Right atrium auricular region (tissue), 2 donors: Measurements from ENCODE around the gene GATA5. TPM values are rescaled to one million over a fixed set of nuclear protein-coding genes. Genes with fewer than 3 reads are reported as not detected.

Experiments used
- DNase-seq: peaks from one replicate; pipeline ENCODE4 v3.0.0-alpha.2; 2019; ENCODE audit warnings: low spot score
- H3K27ac ChIP-seq, 2 donors: fragments of 200-600 bp; sonication (generic); 1 replicate in 1 of 2; 2 replicates in 1 of 2; pipeline ENCODE4 v1.5.1; 2016 to 2019
- H3K27me3 ChIP-seq, 2 donors: fragments of 200-600 bp; sonication (generic); one replicate each; pipeline versions ENCODE4 v1.5.1 to v1.6.0; 2017 to 2019
- H3K36me3 ChIP-seq: fragments of 200-600 bp; sonication (generic); one replicate; pipeline ENCODE4 v1.5.1; 2016
- H3K4me1 ChIP-seq, 2 donors: fragments of 200-600 bp; sonication (generic); one replicate each; pipeline versions ENCODE4 v1.5.1 to v1.6.0; 2017 to 2019
- H3K4me3 ChIP-seq, 2 donors: fragments of 200-600 bp; sonication (generic); 1 replicate in 1 of 2; 2 replicates in 1 of 2; pipeline ENCODE4 v1.5.1; 2017 to 2019; ENCODE audit warnings: mild to moderate bottlenecking in 1 of 2, moderate library complexity in 1 of 2
- H3K9me3 ChIP-seq, 2 donors: fragments of 200-600 bp; sonication (generic); one replicate each; pipeline ENCODE4 v1.5.1; 2019
- total RNA-seq, 2 donors: library from RNA; depleted of rRNA; stranded (reverse); fragments of >200 nt; gene quantifications; one replicate each; pipeline ENCODE4 v1.1.0, GENCODE V29; 2016
- TF ChIP-seq, protein P1 (sequence below), 2 donors: fragments of 200-600 bp; sonication (generic); IDR thresholded peaks; one replicate each; pipeline ENCODE4 v1.5.1; 2019; ENCODE audit warnings: antibody characterized with exemption in 2 of 2

GATA5 gene
- total RNA-seq, 2 donors from 2014 or later = 6.9 to 9.6 TPM

DNA sequence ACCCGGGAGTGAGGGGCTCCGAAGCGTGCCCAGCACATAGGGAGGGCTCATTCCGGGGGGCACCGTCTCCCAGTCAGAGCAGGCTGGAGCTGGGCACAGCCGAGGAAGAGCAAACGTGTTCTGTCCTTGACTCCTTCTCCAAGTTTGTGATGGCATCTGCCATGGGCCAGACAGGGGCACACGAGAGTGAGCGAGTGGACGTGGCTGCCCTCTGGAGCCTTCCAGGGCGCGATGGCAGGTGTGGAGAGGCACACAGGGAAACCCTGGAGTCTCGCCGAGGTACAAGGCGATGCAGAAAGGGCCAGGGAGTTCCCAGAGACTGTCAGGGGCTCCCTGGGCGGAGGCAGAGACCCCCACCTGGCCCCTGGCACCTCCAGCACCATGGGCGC, 9.9 kb upstream of the GATA5 start:
- Histone ChIP-seq H3K4me1 (peaks cover 0 to 79% of the 10 kb centered on the region in 2 donors), H3K4me3 (no peak overlapping the region)

DNA sequence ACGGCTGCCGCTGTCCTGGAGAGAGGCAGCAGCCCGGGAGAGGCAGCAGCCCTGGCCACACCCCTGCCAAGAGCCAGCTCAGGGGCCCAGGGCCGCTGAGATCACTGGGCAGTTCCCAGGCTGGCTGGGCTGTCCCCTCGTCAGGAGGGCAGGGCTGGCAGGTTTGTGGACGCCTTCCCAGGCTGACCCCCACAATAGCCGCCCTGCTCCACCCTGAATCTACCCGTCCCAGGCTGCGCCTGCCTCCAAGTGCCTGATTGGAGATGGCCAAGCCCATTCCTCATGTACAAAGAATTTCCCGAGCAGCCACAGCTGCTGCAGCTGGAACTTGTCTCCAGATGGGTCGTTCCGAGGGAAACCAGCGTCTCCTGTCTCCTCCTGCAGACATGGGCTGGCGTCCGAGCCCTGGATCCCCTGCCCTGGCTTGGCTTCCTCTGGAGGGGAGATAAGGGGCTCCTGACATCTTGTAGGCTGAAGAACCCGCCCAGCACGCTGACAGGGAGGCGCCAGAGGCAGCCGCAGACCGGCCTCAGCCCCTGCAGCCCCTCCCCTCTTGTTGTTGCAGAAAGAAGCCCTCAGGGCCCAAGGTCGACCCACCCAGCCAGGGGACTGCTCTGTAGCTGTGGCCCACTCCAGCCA, 9.4 kb upstream of the GATA5 start:
- Histone ChIP-seq H3K36me3 (no peaks in the 10 kb centered on the region), H3K27ac (peak overlapping the region; percentile 58 to 86), H3K4me3 (no peak overlapping the region), H3K9me3 (no peaks in the 10 kb centered on the region), H3K27me3 (no peaks in the 10 kb centered on the region), H3K4me1 (peaks cover 0 to 79% of the 10 kb centered on the region in 2 donors)
- TF ChIP-seq, protein P1, sequence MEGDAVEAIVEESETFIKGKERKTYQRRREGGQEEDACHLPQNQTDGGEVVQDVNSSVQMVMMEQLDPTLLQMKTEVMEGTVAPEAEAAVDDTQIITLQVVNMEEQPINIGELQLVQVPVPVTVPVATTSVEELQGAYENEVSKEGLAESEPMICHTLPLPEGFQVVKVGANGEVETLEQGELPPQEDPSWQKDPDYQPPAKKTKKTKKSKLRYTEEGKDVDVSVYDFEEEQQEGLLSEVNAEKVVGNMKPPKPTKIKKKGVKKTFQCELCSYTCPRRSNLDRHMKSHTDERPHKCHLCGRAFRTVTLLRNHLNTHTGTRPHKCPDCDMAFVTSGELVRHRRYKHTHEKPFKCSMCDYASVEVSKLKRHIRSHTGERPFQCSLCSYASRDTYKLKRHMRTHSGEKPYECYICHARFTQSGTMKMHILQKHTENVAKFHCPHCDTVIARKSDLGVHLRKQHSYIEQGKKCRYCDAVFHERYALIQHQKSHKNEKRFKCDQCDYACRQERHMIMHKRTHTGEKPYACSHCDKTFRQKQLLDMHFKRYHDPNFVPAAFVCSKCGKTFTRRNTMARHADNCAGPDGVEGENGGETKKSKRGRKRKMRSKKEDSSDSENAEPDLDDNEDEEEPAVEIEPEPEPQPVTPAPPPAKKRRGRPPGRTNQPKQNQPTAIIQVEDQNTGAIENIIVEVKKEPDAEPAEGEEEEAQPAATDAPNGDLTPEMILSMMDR (IDR thresholded peaks at IDR 0.05) = no peak
- no peak for DNase-seq

More for the DNA sequence above, 9.9 kb upstream of the GATA5 start:
- peak overlapping the region; percentile 58 to 86 for H3K27ac ChIP-seq
- no peaks in the 10 kb centered on the region for H3K27me3 ChIP-seq
- H3K36me3 ChIP-seq = no peaks in the 10 kb centered on the region
- TF ChIP-seq, protein P1 (IDR thresholded peaks at IDR 0.05) = no peak
- no peak for DNase-seq
- no peaks in the 10 kb centered on the region for H3K9me3 ChIP-seq

DNA sequence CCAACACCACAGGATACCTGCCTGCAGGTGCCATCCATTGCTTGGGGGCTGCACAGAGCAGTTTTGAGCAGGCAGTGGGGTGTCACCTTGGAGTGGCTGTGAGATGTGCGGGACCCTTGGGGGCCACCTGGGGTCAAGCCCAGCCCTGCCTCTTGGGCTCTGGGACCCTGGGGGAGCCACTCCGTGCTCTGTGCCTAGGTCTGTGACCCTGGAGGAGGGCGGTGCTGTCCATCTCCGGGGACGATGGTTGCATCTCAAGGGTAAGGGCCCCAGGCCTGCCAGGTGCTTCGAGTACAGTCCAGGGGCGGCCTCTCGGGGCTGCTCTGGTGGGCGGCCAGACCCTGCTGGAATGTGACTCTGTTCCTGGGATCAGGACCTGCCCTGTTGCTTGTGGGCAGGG, 8.7 kb upstream of the GATA5 start:
- H3K27ac ChIP-seq = peak overlapping the region in 1 of 2 donors; percentile 58
- no peak for DNase-seq
- no peaks in the 10 kb centered on the region for H3K9me3 ChIP-seq
- peaks cover 0 to 72% of the 10 kb centered on the region in 2 donors for H3K4me1 ChIP-seq
- TF ChIP-seq, protein P1 (IDR thresholded peaks at IDR 0.05) = no peak
- H3K4me3 ChIP-seq = no peak overlapping the region
- H3K27me3 ChIP-seq = no peaks in the 10 kb centered on the region
- no peaks in the 10 kb centered on the region for H3K36me3 ChIP-seq

DNA sequence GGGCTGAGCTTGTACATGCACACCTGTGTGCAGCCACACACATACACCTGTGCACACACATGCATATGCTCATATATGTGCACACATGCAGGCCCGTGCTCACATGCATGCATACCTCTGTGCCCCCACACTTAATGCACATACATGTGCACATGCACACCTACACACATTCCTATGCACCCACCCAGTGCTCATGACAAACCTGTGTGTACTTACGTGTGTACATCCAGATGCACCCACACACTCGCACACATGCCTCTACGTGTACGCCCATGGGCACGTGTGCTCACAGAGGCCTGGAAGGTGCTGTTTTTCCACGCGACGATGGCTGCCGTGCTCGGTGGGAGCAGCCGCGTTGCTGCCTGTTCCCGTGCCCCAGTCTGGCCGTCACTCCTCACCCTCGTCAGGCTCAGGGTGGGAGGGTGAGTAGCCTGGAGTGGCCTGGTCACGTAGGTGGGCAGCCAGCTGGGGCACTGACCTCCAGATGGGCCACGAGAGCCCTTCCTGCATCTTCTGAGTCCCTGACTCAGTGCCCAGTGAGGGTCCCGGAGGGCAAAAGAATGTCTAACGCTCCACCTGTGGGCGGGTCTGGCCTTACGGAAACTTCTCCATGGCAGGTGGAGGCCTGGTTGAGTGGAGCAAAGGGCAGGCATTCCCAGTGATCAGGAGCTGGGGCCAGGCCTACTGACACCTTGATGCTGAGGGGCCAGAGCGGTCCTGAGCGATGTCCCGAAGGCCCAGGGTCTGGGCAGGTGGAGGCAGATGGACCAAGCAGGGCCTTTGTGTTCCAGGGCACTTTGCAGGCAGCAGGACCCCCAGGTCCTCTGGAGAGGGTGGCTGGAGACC, 8.0 kb upstream of the GATA5 start:
- peaks cover 0 to 67% of the 10 kb centered on the region in 2 donors for H3K4me1 ChIP-seq

DNA sequence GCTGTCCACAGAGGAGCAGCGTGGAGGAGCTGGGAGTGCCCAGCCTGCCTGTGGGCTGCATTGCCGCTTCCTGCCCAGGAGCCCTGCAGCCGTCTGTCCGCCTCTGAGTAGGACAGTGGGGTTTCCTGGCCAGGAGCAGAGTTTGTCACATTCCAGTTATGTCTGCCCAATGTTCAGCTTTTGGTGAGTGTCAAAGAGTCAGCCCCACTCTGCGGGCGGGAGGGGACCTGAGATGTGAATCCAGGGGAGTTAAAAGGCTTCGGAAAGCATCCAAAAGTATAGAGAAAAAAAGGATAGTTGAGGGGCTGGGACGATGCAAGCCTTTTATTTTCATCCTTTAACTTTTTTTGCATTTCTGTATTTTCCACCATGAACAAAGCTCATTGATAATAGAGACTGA, 7.2 kb upstream of the GATA5 start:
- Histone ChIP-seq H3K27ac (no peak overlapping the region), H3K27me3 (no peaks in the 10 kb centered on the region), H3K4me1 (peaks cover 0 to 62% of the 10 kb centered on the region in 2 donors), H3K36me3 (no peaks in the 10 kb centered on the region), H3K9me3 (no peaks in the 10 kb centered on the region), H3K4me3 (peak overlapping the region in 1 of 2 donors; percentile 2)
- TF ChIP-seq, protein P1 (IDR thresholded peaks at IDR 0.05) = no peak
- DNase-seq = no peak

More for the DNA sequence above, 8.0 kb upstream of the GATA5 start:
- no peak overlapping the region for H3K27ac ChIP-seq
- DNase-seq = no peak
- no peak overlapping the region for H3K4me3 ChIP-seq
- no peaks in the 10 kb centered on the region for H3K9me3 ChIP-seq
- TF ChIP-seq, protein P1 (IDR thresholded peaks at IDR 0.05) = no peak
- H3K27me3 ChIP-seq = no peaks in the 10 kb centered on the region
- no peaks in the 10 kb centered on the region for H3K36me3 ChIP-seq
